Activated CD4-positive, alpha-beta T cell treated with anti-CD3 and anti-CD28 coated beads, Interleukin-2, Interleukin-4, amounts not matched to agents 100 ng/mL and 50 ng/mL, durations not matched to agents 16 hours and 8 hours (primary cell): ENCODE data around the gene GRK2.

Experiments used
- DNase-seq: peaks from one replicate; pipeline ENCODE4 v3.0.0-alpha.2; 2020; ENCODE audit warnings: low spot score

The GRK2 gene

GRCh38 chr11:67254798-67255197 is 11.5 kb upstream of the GRK2 start:
- no peak for DNase-seq

DNA sequence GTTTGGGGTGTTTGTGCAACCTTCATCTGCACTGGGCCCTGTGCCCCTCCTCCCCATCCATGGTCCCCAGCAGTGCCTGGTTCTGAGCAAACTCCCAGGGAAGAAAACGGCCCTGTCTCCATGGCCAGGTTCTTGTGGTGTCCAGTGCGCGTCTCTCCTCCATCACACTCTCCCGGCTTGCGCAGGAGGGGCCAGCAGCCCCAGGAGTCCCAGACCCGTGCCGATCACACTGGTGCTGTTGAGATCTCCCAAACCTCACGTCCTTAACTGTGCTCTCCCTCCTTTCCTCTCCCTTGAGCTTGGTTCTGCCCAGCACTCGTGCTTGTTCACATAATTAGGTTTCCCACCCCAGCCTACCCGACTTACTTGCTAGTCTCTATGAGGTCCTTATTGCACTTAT is 10.9 kb upstream of the GRK2 start:
- DNase-seq, result no peak

GRCh38 chr11:67255864-67256263 is 10.4 kb upstream of the GRK2 start:
- DNase-seq, result no peak

DNA sequence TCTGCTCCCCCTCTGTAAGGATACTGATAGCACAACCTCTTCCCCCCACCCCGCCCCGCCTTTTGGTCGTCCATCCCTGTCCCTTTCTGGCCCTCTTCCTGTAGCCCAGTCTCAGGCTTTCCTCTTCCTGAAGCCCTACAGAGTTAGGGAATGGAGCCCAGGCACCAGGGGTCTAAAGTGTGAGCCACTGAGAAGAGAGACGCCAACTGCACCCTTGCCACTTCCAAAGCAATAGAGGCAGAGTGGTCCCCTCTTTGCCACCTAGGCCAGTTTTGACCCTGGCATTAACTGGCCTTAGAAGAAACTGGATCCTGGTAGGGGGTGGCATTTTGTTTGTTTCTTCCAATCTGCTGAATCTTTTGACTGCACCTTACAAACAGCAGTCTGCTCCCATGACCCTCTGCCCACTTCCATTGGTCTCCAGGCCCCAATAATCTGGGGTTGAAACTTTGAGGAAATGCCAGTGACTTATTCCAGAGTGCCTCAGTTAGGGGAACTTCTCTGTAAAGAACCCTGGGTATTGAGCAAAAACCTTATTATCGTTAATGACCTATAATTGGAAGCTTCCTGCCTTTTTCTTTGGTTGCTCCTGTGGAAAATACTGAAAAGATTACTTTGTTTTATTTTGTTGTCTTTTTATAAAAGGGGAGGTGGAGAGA is 9.7 kb upstream of the GRK2 start:
- no peak for DNase-seq

- DNase-seq, result no peak
These were observed 5.9 kb upstream of the GRK2 start for GRCh38 chr11:67260406-67260805.

GRCh38 chr11:67260885-67261639 is 5.2 kb upstream of the GRK2 start:
- peak; percentile 63 for DNase-seq

- no peak for DNase-seq
These were observed 4.7 kb upstream of the GRK2 start for GRCh38 chr11:67261640-67261945.

DNA sequence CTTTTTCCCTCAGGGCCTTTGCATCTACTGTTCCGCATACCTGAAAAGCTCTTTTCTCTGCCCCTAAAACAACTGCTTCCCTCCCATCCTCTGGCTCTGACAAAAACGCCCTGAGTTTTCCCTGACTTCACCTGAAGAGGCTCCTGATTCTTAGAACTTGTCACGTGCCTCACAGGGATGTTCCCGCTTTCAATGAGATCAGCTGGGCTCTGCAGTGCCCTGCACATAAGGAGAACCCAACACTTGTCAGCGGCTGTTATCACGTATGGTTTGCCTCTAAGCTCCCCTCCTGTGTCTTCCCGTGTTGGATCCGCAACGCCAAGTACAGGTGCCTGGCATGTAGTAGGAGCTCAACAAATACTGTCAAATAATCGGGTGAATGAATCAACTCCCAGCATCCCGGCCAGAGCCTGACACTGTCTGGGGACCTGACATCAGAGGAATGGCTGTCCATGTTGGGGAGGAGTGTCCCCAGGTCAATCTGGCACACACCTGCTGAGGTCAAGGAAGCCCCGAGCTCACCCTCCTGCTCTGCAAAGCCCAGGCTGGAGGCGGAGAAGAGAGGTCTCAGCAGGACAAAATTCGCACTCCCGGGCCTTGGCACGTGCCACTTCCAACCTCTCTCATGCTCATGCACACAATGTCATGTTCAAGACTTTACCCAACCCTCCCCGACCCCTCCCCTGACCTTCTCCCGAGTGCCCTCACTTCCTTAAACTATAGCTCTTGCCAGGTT is 4.2 kb upstream of the GRK2 start:
- no peak for DNase-seq

DNA sequence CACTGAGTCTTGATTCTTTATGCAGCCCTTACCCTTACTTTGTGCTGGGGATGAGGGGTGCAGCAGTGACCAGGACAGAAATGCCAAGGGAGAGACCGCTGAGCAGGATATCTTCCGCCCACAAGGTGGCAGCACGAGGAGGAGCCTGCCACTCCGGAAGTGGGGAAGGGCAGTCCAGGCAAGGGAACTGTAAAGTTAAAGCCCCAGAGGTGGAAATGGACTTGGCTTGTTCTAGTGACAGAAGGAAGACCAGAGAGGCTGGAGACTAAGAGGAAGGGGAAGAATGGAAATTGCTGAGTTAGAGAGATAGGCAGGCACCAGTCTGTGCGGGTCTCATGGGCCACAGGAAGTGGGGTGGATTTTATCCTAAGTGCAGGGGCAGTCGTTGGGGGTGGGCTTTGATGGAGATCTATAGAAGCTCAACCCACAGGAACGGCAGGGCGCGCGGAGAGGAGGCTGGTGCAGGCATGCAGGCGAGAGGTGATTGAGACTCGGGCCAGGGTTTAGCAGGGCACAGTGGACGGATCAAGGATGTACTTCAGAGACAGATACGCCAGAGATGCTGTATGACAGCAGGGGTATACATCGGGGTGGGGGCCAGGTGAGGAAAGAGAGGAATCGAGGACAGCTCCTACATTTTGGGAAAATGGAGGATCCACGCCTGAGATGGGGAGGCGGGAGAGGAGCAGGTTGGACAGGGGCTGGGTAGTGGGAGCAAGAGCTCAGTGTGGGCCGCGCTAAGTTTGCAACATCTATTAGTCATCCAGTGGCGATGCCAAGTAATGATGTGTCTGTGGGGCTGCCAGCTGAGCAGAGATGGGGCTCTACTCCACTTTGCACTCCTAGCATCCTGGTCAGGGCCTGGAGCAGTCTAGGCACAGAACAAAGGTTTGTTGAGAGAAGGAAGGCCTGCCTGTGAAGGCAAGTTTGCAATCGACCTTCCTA is 3.3 kb upstream of the GRK2 start:
- peak; percentile 89 for DNase-seq

DNA sequence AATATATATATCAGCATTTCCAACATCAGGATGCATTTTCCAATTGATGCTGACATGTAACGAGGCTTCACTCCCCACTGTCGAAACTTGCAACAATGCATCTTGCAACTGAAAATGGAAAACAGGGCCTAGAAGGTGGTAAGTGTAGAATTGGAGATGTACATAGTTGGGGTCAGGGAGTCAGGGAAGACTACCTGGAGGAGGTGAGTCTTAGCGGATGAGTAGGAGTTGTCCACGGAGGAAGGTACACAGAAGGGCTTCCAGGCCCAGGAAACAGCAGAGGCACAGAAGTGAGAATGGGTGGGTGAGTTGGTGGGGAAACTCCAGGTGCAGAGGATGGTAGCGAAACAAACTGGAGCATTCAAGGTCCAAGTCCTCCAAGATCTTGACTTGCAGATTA is 2.0 kb upstream of the GRK2 start:
- DNase-seq, result no peak

DNA sequence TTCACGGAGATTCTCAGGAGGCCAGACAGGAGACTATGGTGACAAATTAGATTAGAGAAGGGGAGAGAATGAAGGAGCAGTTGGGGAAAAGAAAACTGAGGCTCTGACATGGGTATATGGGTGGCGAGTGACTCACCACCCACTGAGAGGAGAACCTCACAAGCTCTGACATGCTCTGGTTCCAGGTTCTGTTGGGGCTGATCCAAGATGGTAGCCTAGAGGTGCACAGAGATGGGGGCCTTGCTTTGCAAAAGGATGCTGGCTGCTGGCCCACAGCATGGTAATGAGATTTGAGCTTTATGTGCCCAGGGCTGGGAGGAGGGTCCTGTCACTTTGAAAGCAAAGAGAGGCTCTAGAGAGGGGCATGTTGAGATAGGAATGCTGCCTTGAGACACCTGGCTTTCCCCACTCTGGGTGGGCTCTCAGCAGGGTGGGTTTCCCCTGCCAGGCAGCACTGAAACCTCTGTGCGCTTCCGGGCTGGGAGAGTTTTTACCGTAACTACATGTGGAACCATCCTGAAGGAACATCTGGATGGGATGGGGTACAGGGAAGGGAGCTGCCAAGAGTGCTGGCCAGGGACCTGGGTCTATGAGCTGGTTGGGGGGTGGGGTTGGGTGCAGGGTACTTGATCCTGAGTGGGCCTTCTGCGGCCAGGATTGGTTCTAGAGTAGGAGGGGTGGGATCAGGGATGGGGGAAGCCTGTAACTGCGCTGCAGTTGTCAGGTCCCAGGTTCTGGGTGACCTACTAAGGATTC is 1.2 kb upstream of the GRK2 start:
- no peak for DNase-seq

DNA sequence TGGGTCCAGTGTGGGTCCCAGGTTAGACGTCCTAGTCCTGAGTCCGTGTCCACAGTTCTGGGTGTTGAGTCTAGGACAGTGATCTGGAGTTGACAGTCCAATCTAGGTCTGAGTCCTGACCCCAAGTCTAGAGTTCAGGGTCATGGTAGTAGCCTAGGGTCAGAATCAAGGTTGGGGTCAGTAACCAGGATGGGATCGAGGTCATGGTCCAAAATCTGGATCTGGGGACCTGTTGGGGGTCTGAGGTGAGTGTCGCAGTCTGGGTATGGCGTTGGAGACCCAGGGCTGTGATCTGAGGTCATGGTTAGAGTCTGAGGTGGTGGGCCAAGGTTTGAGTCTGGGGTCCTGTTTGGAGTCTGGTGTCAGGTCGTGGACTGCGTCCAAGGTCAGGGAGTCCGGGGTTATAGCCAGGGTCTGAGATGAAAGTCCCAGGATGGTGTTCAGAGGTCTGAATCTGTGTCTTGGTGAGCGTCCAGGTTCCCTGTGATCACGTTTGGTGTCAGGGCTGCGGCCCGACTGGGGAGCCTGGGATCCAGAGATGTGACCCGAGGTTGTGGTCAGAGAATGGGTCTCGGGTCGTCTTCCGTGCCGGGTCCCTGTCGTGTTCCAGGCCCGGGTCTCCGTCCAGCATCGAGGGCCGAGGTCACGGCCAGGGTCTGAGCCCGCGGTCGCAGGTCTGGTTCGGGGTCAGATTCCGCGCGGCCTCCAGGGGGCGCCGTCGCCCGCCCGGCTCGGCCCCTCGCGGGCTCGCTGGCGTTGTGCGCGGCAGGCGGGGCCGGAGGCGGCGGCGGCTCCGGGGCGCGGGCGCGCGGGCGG is 432 bp upstream of the GRK2 start:
- peak; percentile 79 for DNase-seq

DNA sequence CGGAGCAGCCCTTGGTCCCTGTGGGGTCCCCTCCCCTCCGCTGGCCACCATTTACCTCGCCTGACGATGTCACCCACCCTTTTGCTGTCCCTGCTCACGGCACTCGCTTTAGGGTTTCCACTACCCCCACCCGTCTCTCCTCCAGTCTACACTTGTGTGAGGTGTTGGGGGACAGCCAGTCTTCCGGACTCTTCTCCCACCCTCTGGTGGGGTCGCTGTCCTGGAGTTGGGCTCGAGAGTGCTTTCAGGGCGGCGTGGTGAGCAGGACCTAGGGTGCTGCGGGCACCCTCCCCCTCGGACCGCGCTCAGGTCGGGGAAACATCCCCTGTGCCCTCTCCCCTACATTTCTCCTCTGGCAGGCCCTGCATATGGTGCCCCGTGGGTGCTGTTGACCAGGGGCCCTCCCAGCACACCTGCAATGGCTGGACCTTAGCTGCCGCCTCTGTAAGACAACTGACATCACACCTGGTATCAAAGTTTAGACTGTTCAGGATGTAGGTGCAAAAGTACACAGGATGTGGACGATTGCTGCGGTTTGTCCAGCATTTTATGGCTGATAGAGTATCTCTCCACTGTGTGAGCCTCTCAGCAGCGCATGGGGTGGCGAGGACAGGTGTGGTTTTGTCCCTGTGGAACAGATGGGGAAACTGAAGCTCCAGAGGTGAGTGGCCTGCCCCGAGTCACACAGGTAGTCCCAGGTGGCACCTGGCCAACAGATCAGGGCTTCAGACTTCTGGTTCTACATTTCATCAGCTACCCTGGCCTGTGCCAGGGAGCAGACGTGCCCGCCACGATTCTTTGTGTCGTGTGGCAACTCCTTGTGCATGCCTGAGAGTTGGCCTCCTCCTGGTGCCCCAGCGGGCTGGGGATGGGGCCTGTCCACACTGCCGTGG is 1.2 kb downstream of the GRK2 start:
- DNase-seq, result peak; percentile 41

- peak; percentile 96 for DNase-seq
These were observed 2.0 kb downstream of the GRK2 start for GRCh38 chr11:67268081-67268961.

DNA sequence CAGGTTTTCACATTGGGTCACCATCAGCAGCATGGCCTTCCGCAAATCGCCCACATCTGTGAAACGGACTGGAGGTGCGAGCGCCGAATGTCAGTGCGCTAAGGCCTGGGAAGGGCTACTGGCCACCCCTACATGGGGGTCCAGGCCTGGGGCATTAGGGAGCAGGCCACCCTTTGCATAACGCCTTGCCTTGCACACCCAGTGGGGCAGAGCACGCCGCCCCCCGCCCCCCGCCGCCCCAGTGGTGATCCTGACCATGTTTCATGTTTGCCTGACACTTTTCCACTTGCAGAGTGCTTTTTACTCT is 2.6 kb downstream of the GRK2 start:
- DNase-seq, result no peak

- no peak for DNase-seq
These were observed 3.4 kb downstream of the GRK2 start for GRCh38 chr11:67269401-67270255.

- no peak for DNase-seq
These were observed 4.3 kb downstream of the GRK2 start for GRCh38 chr11:67270256-67271204.
